Breast epithelium (tissue), 3 donors: ENCODE data around the gene ATCAY.

ENCODE experiments used
- CTCF ChIP-seq, 3 donors: fragments of 450-650 bp; IDR thresholded peaks; one replicate each; pipeline ENCODE4 v1.5.1; 2016 to 2017; ENCODE audit warnings: antibody characterized with exemption in 3 of 3, mild to moderate bottlenecking in 3 of 3, moderate library complexity in 3 of 3
- POLR2A ChIP-seq: fragments of 450-650 bp; IDR thresholded peaks from one replicate; pipeline ENCODE4 v1.6.1; 2016; ENCODE audit warnings: antibody characterized with exemption, mild to moderate bottlenecking, moderate library complexity

DNA sequence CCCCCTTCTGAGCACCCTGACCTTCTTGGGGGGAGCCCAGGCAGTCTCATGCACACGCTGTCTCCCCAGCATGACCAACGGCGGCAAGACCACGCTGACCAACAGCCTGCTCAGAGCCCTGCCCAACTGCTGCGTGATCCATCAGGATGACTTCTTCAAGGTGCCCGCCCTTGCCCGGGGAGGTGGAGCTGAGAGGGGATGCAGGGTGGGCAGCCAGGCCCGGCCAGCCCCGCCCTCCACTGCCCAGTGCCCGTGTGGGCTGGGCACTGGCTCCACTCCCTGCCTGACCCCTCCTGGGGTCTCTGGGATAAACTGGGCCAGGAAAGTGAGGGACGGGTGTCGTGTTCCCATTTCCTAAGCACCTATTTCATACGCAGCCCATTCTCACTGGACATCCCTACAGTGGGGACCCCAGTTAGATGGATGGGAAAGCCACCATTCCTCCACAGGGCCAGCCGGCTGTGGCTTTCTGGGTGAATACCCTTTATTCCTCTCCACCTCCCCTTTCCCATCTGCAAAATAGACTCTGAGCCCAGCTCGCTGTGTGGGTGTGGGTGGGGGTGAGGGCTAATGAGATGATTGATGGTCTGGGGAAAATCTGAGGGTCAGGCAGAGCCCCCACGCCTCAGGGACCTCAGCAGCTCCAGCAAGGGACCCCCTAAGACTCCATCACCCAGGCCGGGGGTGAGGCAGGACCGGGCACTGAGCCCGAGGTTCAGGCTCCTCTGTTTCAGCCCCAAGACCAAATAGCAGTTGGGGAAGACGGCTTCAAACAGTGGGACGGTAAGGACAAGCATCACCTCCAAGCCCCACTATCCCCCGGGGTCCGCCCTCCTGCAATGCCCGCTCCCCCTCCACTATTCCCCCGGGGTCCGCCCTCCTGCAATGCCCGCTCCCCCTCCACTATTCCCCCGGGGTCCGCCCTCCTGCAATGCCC, 56.3 kb downstream of the ATCAY start:
- no peak for TF ChIP-seq POLR2A
- no peak for TF ChIP-seq CTCF (IDR thresholded peaks at IDR 0.05)
